HG03354 (cell line): Measurements from ENCODE around the gene MT1F.
"Not testable (repeated sequence)": the region's sequence is repeated elsewhere in the genome, so short reads cannot be mapped to it uniquely, and the experiment has no call there.

Source experiments
- ATAC-seq: cut with Tn5 transposase; IDR thresholded peaks from one replicate; pipeline ENCODE4 v1.9.1; 2021; ENCODE audit warnings: mild to moderate bottlenecking; ENCODE audit not compliant: unreplicated experiment, poor library complexity, severe bottlenecking

The MT1F gene

DNA sequence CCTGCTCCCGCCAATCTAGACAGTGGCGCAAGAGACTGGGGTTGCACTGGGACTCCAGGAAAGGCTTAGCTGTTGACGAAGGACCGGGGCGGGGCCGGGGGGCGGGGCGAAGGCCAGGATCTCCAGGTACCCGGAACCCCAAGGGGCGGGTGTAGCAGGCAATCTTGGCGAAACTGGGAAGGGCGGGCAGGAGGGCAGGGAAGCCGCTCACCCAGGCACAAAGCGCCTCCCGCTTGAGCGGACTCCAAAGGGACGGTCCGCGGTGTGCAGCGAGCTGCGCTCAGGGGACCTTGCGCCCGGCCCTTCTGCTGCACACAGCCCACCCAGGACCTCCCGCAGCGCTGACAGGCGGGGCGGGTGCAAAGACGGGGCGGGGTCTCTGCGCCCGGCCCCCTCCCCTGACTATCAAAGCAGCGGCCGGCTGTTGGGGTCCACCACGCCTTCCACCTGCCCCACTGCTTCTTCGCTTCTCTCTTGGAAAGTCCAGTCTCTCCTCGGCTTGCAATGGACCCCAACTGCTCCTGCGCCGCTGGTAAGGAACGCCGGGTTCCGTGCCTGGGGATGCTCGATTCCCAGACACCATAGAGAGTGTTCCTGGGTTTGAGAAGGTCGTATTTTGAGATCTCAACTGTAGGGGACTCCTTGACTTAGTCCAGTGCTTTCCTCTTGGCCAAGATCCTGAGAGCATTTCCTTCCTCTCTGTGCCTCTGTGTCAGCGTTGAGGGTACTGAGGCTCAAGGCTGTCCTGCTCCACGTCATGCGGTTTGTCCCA, at the start of gene MT1F:
Gene MT1F (plus strand): TSS at position 405 of the 772 bp plus-strand sequence. CDS start 100 bp downstream, at position 505.
- ATAC-seq: no peak

DNA sequence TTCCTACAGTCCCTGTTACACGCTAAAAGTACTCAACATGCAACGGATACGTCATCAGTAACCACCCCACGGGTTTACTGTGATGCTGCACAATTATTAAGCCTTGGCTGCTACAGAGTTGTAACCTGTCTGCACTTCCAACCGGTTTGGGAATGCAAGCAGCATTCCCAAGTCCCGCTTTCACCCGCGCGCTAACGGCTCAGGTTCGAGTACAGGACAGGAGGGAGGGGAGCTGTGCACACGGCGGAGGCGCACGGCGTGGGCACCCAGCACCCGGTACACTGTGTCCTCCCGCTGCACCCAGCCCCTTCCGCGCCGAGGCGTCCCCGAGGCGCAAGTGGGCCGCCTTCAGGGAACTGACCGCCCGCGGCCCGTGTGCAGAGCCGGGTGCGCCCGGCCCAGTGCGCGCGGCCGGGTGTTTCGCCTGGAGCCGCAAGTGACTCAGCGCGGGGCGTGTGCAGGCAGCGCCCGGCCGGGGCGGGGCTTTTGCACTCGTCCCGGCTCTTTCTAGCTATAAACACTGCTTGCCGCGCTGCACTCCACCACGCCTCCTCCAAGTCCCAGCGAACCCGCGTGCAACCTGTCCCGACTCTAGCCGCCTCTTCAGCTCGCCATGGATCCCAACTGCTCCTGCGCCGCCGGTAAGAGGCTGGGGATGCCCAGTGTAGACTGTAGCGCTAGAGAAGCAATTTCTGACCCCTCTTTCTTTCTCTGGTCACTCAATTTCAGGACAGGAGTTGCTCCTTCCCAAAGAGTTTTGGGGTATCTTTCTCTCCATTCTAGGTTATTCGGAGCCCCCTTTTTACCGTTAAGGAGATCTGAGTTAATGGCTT, 49.5 kb upstream of the MT1F start, which contains the start of gene MT2A:
Gene MT2A (plus strand): TSS at position 542 of the 833 bp plus-strand sequence. CDS start 72 bp downstream, at position 614.
- ATAC-seq: peak; percentile 90

DNA sequence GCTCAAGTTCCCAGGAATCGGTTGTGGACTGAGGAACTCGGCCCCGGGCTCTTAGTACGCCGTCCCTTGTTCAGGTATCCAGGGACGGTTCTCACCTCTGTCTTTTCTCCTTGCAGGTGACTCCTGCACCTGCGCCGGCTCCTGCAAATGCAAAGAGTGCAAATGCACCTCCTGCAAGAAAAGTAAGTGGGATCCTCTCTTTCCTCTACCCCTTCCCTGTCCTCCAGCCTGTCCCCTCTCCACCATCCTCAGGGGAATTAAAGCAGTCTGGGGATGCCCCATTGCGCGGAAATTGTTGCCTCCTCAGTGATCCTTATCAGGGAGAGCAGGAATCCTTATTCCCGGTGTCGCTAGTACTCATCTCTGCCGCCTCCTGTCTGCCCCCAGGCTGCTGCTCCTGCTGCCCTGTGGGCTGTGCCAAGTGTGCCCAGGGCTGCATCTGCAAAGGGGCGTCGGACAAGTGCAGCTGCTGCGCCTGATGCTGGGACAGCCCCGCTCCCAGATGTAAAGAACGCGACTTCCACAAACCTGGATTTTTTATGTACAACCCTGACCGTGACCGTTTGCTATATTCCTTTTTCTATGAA, 48.8 kb upstream of the MT1F start:
- no peak for ATAC-seq

DNA sequence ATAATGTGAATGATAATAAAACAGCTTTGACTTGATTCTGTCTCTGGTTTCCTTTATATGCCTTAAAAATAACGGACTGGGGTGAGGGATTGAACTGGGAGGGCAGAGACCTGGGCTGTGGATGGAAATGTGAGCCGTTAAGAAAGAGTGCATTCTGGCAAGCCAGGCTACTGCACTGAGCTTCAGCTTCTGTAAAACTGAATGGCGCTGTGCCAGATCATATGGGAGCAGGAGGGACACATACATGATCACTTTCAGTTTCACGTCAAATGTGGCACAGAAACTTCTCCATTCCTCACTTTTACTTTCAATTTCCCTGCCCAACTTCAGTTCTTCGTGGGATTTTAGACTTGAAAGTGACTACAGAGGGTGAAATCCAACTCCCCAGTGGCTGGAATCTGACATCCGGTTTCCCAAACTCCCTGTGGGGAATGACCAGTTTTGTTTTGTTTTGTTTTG, 48.3 kb upstream of the MT1F start:
- peak; percentile 47 for ATAC-seq

DNA sequence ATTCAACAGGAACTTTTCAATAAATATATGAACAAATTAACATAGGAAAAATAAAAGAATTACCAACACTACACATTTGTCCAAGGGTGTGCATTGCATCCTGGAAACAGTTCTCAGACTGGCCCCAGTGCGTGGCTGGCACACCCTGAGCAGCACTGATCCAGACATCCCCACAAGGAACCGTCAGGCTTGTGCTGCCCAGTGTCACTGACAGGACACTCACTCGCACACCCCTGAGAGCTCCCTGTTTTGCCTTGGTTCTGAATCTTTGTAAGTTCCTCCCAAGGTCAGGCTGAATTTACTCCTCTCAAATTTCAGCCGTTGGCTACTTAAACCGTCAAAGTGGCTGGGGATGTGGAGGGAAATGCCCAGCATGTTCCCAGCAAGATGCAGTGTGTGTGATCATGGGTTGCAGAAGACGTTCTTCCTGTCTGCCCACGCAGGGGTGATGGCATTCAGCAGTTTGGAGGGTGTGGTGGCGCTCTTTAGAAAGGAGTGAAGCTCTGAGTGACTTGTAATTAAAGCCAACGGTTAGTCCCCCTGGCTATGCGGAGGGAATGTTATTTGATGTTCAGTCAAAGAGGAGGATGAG, 47.6 kb upstream of the MT1F start:
- no peak for ATAC-seq

DNA sequence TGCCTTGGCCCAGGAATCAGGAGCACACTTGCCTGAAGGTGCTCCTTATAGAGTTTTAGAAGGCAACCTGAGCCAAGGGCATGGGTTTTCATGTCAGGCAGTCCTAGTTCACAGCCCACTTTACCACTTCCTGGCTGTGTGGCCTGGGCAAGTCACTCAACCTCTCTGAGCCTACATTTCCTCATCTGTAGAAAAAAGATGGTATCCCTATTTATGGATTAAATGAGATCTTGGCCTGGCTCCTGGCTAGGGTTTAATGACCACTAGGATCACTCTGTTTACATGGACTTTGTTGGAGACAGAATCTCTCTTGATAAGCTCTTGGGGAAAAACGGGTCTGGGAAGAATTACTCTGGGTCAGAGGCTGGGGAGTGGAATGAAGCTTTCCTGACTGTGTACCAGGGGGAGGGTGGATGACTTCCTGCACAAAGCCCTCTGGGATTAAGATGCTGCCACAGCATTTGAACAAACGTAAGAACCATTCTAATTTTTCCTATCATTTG, 47.1 kb upstream of the MT1F start:
- no peak for ATAC-seq

DNA sequence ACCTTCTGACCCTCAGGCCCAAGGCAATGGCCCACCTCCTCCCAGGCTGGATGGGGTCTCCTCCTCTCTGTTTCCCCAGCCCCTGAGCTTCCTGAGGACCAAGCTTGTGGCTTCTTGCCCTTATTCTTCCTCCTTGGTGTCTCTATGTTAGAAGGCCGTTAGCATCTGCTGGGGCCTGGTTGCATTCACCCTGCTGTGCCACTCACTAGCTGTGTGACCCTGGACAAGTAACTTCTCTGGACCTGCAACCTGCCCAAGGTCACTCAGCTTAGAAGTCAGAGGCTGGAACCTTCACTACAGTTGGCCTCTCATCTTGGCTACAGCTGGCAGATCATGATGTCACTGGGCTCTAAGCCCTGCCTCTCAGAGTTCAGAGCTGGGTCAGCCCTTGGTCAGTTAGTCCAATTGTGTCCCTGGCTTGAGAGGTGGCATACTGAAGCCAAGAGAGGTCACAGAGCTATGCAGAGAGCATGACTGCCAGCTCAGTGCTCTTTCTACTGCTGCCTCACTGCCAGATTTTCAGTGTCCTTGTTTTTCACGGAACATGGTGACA, 46.4 kb upstream of the MT1F start:
- ATAC-seq: no peak

DNA sequence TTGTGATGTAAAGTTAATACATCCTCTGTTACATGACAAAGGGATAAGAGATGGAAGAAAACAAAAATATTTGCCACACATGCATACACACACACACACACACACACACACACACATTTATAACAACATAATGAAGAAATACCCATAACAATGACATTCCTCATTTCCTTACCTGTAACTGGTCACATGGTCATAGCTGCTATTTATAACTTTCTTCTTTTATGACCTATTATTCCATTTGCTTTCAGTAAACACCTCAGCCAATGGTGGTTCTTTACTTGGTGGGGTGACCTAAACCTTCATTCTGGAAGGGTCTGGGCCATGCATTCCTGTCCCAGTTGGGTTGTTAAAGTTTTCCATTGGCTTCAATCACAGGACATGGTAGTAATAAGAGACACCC, 44.1 kb upstream of the MT1F start:
- no peak for ATAC-seq

DNA sequence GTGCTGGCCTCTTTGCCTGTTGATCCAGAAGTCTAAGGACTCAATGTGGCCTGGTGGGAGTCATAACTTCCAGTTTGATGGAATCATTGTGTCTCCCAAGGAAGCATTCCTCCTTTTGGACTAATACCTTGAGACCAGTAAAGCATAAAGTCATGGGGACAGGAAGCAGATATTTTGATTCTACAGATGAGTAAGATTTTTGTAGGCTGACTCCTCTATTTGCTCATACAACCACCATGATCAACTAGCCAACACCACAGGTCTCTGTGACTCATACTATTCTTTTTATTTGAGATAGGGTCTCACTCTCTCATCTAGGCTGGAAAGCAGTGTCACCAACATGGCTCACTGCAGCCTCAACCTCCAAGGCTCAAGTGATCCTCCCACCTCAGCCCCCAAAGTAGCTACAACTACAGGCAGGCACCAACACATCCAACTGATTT, 43.2 kb upstream of the MT1F start:
- ATAC-seq: no peak

DNA sequence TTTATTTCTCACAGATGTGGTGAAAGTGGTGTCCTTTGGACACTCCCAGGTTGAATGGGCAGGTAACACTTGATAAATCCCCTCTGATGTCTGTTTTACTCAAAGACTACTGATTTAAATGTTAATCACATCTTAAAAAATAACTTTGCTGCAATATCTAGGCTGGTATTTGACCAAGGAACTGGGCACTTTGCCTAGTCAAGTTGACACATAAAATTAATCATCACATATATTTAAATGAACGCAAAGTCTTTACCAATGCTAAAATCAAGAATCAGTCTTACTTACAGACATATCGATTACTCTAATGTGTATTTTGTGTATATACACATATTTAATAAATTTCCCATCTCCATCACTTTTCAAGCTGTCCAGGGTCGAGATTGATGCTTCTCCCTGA, 42.4 kb upstream of the MT1F start:
- no peak for ATAC-seq

DNA sequence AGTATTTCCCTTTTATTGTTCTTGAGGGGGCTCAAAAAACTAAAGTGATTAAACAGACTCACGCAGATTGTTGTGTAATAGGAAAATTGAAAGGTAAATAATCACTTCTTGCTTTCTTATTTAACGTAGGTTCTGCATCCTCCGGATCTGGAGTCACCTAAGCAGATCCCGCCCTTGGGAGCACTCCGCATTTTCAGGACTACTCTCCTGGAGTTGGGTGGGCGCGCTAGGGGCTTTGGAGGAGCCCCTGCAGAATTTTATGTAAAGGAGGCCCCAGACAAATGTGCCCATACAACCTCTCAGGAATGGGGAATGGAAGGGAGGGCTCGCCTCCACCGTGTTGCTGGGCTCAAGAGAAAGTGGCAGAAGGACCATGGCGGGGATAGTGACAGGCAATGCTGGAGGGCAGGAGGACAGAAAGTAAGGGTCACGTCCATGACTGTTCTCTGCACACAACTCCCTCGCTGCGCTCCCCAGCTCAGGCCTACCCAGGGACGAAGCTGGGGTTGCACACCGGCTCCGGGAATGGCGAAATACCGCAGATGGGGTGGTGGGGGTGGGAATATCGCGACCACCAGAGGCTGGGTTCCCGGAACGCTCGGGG, 41.0 kb upstream of the MT1F start:
- ATAC-seq: no peak

DNA sequence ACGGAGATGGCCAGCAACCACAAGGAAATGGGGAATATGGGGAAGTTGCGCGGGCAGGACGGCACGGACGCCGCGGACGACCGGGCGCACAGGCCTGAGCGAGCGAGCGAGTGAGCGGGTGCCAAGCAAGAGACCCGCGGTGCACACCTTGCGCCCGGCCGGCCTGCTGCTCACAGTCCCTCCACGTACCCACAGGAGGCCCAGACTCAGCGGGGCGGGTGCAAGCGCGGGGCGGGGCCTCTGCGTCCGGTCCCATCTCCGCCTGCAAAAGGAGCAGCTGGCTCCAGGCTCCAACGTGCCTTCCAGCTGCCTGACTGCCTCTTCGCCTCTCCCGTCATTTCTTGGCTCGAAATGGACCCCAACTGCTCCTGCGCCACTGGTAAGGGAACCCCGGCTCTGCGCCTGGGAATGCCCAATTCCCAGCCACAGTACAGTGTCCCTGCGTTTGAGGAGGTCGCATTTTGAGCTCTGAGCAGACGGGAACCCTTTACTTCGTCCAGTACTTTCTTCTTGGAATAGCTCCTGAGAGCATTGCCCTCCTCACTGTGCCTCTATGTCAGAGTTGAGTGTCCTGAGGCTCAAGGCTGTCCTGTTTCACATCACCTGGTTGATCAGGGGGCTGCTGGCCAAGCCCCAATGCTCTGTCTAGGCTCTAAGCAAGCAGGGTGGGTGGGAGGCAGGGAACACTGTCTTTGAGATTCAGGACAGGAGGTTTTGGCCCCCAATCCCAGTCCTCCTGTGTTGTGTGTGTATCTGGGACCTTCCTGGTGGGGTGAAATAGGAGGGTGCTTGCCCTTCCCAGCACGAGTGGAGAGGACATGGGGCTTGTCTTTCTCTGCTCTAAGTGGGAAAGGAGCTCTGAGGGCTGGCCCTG, 40.3 kb upstream of the MT1F start:
- ATAC-seq: peak; percentile 56

DNA sequence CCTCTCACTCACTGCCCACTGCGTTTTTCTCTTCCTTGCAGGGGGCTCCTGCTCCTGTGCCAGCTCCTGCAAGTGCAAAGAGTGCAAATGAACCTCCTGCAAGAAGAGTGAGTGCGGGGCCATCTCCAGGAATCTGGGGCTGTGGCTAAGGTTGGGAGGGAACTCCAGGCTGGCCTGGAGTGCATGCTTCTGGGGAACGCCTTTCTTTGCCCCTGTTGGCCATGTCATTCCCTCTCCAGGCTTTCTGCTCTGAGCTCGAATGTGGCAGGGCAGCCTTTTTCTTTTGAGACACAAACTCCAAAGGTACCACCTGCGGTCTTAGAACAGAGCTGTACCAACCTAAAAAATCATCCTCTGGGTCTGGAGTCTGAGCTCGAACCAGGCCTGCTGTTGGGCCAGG, 39.6 kb upstream of the MT1F start:
- no peak for ATAC-seq

DNA sequence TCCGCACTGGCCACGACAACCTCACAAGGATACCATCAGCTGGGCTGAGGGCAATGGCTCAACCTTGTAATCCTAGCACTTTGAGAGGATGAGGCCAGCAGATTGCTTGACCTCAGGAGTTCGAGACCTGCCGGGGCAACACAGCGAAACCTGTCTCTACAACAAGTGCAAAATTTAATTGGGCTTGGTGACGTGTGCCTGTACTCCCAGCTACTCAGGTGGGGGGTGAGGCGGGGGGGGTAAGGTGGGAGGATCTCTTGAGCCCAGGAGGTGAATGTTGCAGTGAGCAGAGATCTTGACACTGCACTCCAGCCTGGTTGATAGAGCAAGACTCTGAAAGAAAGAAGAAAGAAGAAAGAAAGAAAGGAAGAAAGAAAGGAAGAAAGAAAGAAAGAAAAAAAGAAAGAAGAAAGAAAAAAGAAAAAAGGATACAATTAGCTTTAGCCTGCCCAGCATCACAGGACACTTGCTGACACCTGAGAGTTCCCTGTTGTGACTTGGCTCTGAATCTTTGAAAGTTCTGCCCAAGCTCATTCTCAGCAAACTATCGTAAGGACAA, 37.3 kb upstream of the MT1F start:
- ATAC-seq: no peak

DNA sequence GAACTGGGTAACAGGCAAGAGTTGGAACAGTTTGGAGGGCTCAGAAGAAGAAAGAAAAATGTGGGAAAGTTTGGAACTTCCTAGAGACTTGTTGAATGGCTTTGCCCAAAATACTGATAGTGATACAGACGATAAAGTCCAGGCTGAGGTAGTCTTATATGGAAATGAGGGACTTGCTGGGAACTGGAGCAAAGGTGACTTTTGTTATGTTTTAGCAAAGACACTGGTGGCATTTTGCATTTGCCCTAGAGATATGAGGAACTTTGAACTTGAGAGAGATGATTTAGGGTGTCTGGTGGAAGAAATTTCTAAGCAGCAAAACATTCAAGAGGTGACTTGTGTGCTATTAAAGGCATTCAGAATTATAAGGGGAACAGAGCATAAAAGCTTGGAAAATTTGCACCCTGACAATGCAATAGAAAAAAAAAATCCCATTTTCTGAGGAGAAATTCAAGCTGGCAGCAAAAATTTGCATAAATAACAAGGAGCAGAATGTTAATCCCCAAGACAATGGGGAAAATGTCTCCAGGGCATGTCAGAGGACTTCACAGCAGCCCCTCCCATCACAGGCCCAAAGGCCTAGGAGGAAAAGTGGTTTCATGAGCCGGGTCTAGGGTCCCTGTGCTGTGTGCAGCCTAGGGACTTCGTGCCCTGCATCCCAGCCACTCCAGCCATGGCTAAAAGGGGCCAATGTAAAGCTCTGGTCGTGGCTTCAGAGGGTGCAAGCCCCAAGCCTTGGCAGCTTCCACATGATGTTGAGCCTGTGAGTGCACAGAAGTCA, 35.9 kb upstream of the MT1F start:
- not testable (repeated sequence) for ATAC-seq

DNA sequence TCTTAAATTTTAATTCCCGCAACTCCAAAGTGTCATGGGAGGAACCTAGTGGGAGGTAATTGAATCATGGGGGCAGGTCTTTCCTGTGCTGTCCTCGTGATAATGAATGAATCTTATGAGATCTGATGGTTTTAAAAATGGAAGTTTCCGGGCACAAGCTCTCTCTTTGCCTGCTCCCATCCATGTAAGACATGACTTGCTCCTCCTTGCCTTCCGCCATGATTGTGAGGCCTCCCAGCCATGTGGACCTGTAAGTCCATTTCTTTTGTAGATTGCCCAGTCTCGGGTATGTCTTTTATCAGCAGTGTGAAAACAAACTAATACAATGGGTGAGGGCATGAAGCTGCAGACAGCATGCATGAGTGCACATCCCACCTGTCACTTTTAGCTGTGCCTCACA, 34.6 kb upstream of the MT1F start:
- not testable (repeated sequence) for ATAC-seq

DNA sequence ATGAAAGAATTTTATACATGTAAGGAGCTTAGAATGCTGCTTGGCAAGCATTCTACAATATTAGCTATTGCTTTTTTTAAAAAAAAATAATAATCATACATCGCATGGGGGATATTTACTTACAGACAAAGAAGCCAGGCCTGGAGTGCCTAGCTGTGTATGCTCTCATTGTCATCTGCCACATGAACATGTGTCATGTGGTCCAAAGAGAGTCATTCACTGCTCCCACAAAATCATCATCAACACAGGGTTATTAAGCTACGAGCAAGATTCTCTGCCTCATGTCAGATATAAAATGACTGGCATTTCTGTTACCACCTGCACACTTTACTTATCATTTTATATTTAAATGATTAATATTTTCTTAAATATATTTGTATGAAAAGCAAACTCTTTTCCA, 34.1 kb upstream of the MT1F start:
- ATAC-seq: no peak
